ENCODE data around the gene FLRT2.

FLRT2 gene

DNA sequence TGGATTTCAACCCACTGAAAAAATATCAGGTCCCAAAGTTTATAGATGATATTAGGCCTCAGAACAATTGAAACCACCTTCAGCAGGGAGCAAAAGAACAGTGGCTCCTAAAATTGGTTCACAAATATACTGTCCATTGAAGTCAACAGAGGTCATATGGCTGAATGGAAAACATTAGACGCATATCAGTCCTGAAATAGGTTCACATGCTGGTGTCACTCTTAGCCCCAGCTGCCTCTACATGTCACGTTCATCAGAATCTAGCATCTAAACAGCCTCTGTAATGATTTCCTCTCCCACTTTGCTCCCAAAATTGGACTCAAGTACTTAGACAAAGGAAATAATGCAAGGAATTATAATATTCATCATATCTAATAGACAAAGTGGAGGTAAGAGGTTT lies 8.7 kb downstream of the FLRT2 start:
- Histone ChIP-seq H3K4me3 (ENCODE audit: low read depth, low read length) (no peak overlapping the region), H3K9me3 (ENCODE audit: severe bottlenecking) (no peaks in the 10 kb centered on the region), H3K27me3 (ENCODE audit: insufficient read depth, low read depth, severe bottlenecking) (peaks cover 4% of the 10 kb centered on the region), H3K27ac (no peak overlapping the region), H3K36me3 (no peaks in the 10 kb centered on the region)
- no peak for DNase-seq
- TF ChIP-seq, protein P1, sequence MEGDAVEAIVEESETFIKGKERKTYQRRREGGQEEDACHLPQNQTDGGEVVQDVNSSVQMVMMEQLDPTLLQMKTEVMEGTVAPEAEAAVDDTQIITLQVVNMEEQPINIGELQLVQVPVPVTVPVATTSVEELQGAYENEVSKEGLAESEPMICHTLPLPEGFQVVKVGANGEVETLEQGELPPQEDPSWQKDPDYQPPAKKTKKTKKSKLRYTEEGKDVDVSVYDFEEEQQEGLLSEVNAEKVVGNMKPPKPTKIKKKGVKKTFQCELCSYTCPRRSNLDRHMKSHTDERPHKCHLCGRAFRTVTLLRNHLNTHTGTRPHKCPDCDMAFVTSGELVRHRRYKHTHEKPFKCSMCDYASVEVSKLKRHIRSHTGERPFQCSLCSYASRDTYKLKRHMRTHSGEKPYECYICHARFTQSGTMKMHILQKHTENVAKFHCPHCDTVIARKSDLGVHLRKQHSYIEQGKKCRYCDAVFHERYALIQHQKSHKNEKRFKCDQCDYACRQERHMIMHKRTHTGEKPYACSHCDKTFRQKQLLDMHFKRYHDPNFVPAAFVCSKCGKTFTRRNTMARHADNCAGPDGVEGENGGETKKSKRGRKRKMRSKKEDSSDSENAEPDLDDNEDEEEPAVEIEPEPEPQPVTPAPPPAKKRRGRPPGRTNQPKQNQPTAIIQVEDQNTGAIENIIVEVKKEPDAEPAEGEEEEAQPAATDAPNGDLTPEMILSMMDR (IDR thresholded peaks at IDR 0.05; ENCODE audit: low read depth, low read length), result no peak

DNA sequence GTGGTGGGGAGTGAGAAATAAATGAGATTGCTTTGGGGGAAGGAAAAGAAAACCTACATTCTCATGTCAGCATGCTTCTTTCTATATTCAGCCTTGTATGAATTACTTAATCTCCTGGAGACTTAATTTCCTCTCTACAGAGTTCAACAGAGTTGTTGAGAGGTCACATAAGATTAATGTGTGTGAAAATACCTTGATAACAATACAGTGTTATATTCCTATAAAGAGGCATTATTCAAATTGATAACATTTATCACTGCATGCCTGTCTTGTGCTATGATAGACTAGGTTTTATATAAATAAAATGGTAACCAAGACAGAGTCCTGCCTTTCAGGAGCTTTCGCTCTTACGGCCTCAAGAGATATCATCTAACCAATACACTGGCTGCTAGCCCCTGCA lies 9.6 kb downstream of the FLRT2 start:
- H3K27me3 ChIP-seq (ENCODE audit: insufficient read depth, low read depth, severe bottlenecking), result no peaks in the 10 kb centered on the region
- no peak overlapping the region for H3K4me3 ChIP-seq (ENCODE audit: low read depth, low read length)
- no peak overlapping the region for H3K27ac ChIP-seq
- DNase-seq, result no peak
- no peaks in the 10 kb centered on the region for H3K9me3 ChIP-seq (ENCODE audit: severe bottlenecking)
- TF ChIP-seq, protein P1 (IDR thresholded peaks at IDR 0.05; ENCODE audit: low read depth, low read length), result no peak
- no peaks in the 10 kb centered on the region for H3K36me3 ChIP-seq

DNA sequence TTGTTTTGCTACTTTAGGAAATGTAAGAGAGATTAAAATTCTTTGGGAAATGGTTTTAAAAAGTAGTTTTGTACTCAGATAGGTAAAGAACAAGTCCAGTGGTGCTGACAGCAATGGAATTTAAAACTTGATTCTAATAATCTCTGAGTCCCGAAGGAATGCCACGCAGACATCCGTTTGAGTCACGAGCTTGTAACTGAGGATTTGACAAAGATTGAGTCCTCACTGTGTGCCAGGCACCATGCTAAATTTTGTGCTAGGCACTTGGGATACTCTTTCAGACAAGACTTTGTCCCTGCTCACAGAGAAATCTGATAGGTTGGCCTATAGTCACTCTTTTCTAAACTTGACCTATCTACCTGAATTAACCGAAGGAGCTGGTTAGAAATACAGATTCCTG lies 12.7 kb downstream of the FLRT2 start:
- DNase-seq, result no peak
- H3K4me3 ChIP-seq (ENCODE audit: low read depth, low read length), result no peak overlapping the region
- H3K9me3 ChIP-seq (ENCODE audit: severe bottlenecking), result no peaks in the 10 kb centered on the region
- H3K27me3 ChIP-seq (ENCODE audit: insufficient read depth, low read depth, severe bottlenecking), result no peaks in the 10 kb centered on the region
- H3K27ac ChIP-seq, result no peak overlapping the region
- TF ChIP-seq, protein P1 (IDR thresholded peaks at IDR 0.05; ENCODE audit: low read depth, low read length), result no peak
- no peaks in the 10 kb centered on the region for H3K36me3 ChIP-seq

DNA sequence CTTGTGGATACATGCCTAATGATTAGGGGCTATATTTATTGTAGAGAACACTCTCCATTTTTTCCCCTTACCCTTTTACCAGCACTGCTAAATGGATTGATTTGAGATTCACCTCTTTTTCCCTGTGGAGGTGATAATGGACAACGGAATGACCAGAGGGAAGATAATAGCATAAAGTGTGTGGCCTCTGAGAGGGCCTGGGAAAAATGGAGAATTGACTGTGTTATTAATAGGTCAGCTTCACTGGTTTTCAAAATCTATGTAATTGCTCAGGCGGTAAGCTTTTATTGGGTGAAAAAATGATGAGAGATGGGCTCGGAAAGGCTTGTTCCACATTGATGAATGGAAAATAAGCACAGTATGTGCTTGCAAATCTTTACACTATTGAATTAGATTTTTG lies 15.8 kb downstream of the FLRT2 start:
- Histone ChIP-seq H3K36me3 (no peaks in the 10 kb centered on the region), H3K9me3 (ENCODE audit: severe bottlenecking) (no peaks in the 10 kb centered on the region), H3K27ac (no peak overlapping the region), H3K27me3 (ENCODE audit: insufficient read depth, low read depth, severe bottlenecking) (no peaks in the 10 kb centered on the region), H3K4me3 (ENCODE audit: low read depth, low read length) (no peak overlapping the region)
- TF ChIP-seq, protein P1 (IDR thresholded peaks at IDR 0.05; ENCODE audit: low read depth, low read length), result no peak
- no peak for DNase-seq

DNA sequence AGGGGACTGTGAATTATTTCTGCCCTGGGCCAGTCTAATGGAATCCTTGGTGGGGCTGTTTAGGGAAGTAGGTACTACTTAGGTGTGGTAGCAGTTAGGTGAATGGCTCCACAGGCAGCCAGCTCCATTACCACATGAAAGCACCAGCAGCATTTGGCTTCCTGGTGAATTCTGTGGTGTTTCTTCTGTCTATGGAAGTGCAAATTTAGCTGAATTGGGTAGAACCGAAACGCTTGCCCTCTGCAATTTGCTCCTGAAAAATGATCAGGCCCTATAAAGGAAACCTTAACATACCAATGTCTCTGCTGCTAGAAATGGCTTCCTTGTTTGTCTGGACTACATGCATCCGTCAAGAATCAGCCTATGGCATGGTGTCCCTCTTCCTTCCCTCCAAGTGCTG lies 16.4 kb downstream of the FLRT2 start:
- TF ChIP-seq, protein P1 (IDR thresholded peaks at IDR 0.05; ENCODE audit: low read depth, low read length), result no peak
- Histone ChIP-seq H3K9me3 (ENCODE audit: severe bottlenecking) (no peaks in the 10 kb centered on the region), H3K27me3 (ENCODE audit: insufficient read depth, low read depth, severe bottlenecking) (no peaks in the 10 kb centered on the region), H3K36me3 (no peaks in the 10 kb centered on the region), H3K27ac (no peak overlapping the region), H3K4me3 (ENCODE audit: low read depth, low read length) (no peak overlapping the region)
- DNase-seq, result no peak

DNA sequence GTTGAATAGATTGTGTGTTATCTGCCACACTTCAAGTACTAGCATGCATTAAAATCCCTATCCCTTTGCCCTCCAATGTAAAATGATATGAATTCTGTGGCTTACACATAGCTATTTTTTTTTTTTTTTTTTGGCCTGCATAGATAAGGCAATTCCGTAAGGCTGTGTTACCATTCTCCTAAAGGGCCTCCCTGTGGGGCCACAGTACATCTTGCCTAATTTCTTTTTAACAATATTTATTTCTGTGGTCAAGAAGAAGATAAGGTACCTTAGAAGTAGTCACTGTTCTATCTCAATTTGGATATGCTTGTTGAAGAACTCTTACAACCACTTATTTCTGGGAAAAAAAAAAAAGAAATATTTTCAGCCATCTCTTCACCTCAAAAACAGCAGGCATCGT lies 19.8 kb downstream of the FLRT2 start:
- Histone ChIP-seq H3K36me3 (no peaks in the 10 kb centered on the region), H3K4me3 (ENCODE audit: low read depth, low read length) (no peak overlapping the region), H3K27me3 (ENCODE audit: insufficient read depth, low read depth, severe bottlenecking) (no peaks in the 10 kb centered on the region), H3K9me3 (ENCODE audit: severe bottlenecking) (no peaks in the 10 kb centered on the region), H3K27ac (no peak overlapping the region)
- DNase-seq, result no peak
- TF ChIP-seq, protein P1 (IDR thresholded peaks at IDR 0.05; ENCODE audit: low read depth, low read length), result no peak
